Upper lobe of left lung (tissue), 6 donors: ENCODE measurements around the gene ZC3H18. TPM values are rescaled to one million over a fixed set of nuclear protein-coding genes. Genes with fewer than 3 reads are reported as not detected.

ENCODE experiments used
- ATAC-seq, 2 donors: fragments of 200-7000 bp; cut with Tn5 transposase; one replicate each; pipeline ENCODE4 v1.9.1; 2022; ENCODE audit warnings: mild to moderate bottlenecking in 2 of 2, moderate library complexity in 2 of 2; ENCODE audit not compliant: low FRiP score in 2 of 2
- DNase-seq, 2 donors: peaks; one replicate each; pipeline ENCODE4 v3.0.0-alpha.2; 2019 to 2020
- H3K27ac ChIP-seq, 4 donors: fragments of 200-600 bp; sonication (generic); one replicate each; pipeline ENCODE4 v1.5.1; 2016 to 2019
- H3K27me3 ChIP-seq, 4 donors: fragments of 200-600 bp; sonication (generic); one replicate each; pipeline ENCODE4 v1.5.1; 2017 to 2019
- H3K36me3 ChIP-seq, 4 donors: fragments of 200-600 bp; sonication (generic); one replicate each; pipeline ENCODE4 v1.5.1; 2016 to 2019
- H3K4me1 ChIP-seq, 4 donors: fragments of 200-600 bp; sonication (generic); one replicate each; pipeline ENCODE4 v1.5.1; 2018 to 2019
- H3K4me3 ChIP-seq, 4 donors: fragments of 200-600 bp; sonication (generic); one replicate each; pipeline ENCODE4 v1.5.1; 2017 to 2019; ENCODE audit warnings: mild to moderate bottlenecking in 2 of 4, moderate library complexity in 1 of 4
- H3K9me3 ChIP-seq, 4 donors: fragments of 200-600 bp; sonication (generic); one replicate each; pipeline ENCODE4 v1.5.1; 2018 to 2019
- EP300 ChIP-seq, 4 donors: sonication (generic); formaldehyde crosslinking; IDR thresholded peaks; one replicate each; pipeline ENCODE4 v1.5.1; 2017; ENCODE audit warnings: antibody characterized with exemption in 4 of 4, control low read depth in 2 of 4
- POLR2A ChIP-seq, 4 donors: fragments of 450-650 bp; IDR thresholded peaks; one replicate each; pipeline ENCODE4 v1.5.1; 2016 to 2017; ENCODE audit warnings: antibody characterized with exemption in 4 of 4, mild to moderate bottlenecking in 2 of 4
- POLR2AphosphoS5 ChIP-seq, 2 donors: sonication (generic); formaldehyde crosslinking; IDR thresholded peaks; one replicate each; pipeline ENCODE4 v1.5.1; 2017; ENCODE audit warnings: antibody characterized with exemption in 2 of 2
- WGBS, 2 donors: methylation state at CpG; one replicate each; pipeline ENCODE4 v1.1.5; 2017 to 2018; 5-methylcytosine and 5-hydroxymethylcytosine counted together
- total RNA-seq, 6 donors: library from RNA; depleted of rRNA in 4 of 6; stranded (reverse); fragments of >200 nt in 4 of 6; gene quantifications; one replicate each; pipeline versions ENCODE4 v1.1.0 to v1.2.1, GENCODE V29; 2016 to 2021
- TF ChIP-seq, protein P1 (sequence below), 6 experiments: fragments of 450-650 bp in 4 of 6; fragments of 200-600 bp in 2 of 6; sonication (generic) in 2 of 6; IDR thresholded peaks; one replicate each; pipeline ENCODE4 v1.5.1; 2016 to 2019; ENCODE audit warnings: antibody characterized with exemption in 6 of 6
- donor health status: DM: no; HTN: no; CAD: no; lungs with moderate emphysema.
- donor health status: DM: no; HTN: yes; CAD: no; lungs with severe emphysema.

ZC3H18 gene
- total RNA-seq, 6 donors from 2014 or later: 22.0 to 74.4 (median 45.5) TPM

DNA sequence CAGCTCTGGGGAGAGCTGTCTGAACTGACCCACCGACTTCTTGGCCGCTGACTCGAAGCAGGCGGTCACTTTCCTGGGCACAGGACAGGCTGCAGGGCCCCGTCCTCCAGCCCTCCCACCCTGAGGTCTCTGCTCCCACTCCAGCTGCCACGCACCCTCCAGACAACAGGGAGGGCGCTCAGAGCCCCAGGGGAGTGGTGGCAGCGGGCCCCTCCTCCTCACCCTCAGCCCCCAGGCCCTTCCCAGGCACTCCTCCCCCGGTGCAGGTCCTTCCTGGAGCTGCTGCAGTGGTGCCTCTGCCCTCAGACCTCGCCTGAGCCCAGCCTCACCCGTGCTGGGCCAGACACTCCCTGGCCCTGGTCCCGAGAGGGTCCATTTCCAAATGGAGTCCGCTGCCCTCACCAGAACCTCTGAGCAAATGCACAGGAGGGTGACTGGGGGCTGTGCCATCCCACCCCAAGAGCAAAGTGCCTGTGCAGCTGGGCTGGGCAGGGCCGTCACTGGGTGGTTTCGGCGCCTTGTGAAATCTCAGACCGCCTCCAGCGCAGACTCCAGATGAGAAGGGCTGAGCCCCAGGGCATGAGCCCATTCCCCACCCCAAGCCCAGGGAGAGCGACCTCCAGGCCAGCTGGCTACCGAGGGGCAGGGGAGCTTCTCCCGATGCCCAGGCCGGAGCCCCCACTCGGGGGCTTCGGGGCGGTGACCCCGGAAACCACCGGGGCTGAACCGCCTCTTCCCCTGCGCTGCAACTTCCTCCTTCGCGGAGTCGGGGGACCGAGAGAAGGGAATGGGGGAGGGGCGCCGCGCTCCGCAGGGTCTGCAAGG is 79.9 kb downstream of the ZC3H18 start:
- no peak for TF ChIP-seq EP300 (IDR thresholded peaks at IDR 0.05)
- TF ChIP-seq, protein P1, sequence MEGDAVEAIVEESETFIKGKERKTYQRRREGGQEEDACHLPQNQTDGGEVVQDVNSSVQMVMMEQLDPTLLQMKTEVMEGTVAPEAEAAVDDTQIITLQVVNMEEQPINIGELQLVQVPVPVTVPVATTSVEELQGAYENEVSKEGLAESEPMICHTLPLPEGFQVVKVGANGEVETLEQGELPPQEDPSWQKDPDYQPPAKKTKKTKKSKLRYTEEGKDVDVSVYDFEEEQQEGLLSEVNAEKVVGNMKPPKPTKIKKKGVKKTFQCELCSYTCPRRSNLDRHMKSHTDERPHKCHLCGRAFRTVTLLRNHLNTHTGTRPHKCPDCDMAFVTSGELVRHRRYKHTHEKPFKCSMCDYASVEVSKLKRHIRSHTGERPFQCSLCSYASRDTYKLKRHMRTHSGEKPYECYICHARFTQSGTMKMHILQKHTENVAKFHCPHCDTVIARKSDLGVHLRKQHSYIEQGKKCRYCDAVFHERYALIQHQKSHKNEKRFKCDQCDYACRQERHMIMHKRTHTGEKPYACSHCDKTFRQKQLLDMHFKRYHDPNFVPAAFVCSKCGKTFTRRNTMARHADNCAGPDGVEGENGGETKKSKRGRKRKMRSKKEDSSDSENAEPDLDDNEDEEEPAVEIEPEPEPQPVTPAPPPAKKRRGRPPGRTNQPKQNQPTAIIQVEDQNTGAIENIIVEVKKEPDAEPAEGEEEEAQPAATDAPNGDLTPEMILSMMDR (IDR thresholded peaks at IDR 0.05): no peak
- no peak for TF ChIP-seq POLR2A (IDR thresholded peaks at IDR 0.05)
- TF ChIP-seq POLR2AphosphoS5 (IDR thresholded peaks at IDR 0.05): no peak
- H3K9me3 ChIP-seq: no peaks in the 10 kb centered on the region
- H3K27me3 ChIP-seq: no peaks in the 10 kb centered on the region
- peak overlapping the region; percentile 87 to 97 (median 92) for H3K27ac ChIP-seq
- 4 to 17% methylated on average over 22 to 29 of the region's 37 CpGs for WGBS, 2 donors
- H3K4me1 ChIP-seq: peaks cover 16 to 47% (median 28%) of the 10 kb centered on the region in 4 donors
- peaks cover 0 to 37% (median 25%) of the 10 kb centered on the region in 4 donors for H3K36me3 ChIP-seq
- ATAC-seq (peak; percentile 12 to 73), DNase-seq (peak; percentile 59 to 78)
- peak overlapping the region; percentile 71 to 91 (median 86) for H3K4me3 ChIP-seq

- no peaks in the 10 kb centered on the region for H3K9me3 ChIP-seq
- no peak for TF ChIP-seq EP300 (IDR thresholded peaks at IDR 0.05)
- TF ChIP-seq, protein P1 (IDR thresholded peaks at IDR 0.05): no peak
- TF ChIP-seq POLR2A (IDR thresholded peaks at IDR 0.05): peak in 2 of 4 donors; percentile 26 to 76
- peak; percentile 59 to 71 for TF ChIP-seq POLR2AphosphoS5 (IDR thresholded peaks at IDR 0.05)
- DNase-seq (peak; percentile 91 to 96), ATAC-seq (peak; percentile 80 to 90)
- H3K27me3 ChIP-seq: no peaks in the 10 kb centered on the region
- H3K27ac ChIP-seq: peak within 1 kb of the TSS; percentile 87 to 97 (median 92)
- H3K4me1 ChIP-seq: peaks cover 16 to 47% (median 28%) of the 10 kb centered on the region in 4 donors
- peaks cover 0 to 40% (median 31%) of the 10 kb centered on the region in 4 donors for H3K36me3 ChIP-seq
- WGBS, 2 donors: 0% methylated on average over 10 to 22 of the region's 41 CpGs
- H3K4me3 ChIP-seq: peak within 1 kb of the TSS; percentile 71 to 91 (median 86)
Measured at GRCh38 chr16:88650749-88651275, 80.6 kb downstream of the ZC3H18 start, which contains the start of gene CYBA. TSS of gene CYBA (minus strand) at chr16:88651053. CDS start at chr16:88651013, 40 bp downstream.

DNA sequence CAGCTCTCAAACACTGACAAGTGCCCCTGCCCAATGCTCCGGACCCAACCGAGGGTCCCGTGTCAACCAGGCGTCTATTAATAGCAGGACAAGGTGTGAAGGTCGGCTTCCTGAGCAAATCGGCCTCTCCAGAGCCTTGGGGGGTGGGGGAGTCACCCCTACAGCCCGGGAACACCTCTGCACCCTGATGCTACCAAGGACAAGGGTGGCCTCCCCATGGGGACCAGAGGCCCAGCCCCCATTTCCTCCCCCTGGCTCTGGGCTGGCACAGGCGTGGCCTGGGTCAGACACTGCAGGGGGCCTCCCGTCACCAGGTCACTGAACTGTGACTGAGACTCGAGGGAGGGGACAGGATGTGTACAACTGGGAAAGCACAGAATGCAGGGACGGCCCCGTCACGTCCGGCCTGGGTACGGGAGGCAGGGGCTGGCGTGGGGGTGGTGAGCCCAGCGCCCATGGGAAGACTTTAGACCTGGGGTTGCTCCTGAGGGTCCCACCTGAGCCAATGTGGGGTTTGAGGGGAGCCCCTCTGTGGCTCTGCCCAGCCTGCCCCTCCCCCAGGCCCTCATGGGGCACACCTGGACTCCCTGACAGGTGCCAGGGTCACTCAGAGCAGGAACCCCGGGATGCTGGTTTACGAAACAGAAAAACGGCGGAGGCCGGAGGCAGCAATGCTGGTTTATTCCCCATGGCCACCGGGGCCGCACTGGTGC is 81.2 kb downstream of the ZC3H18 start:
- H3K36me3 ChIP-seq: peaks cover 0 to 40% (median 32%) of the 10 kb centered on the region in 4 donors
- H3K27me3 ChIP-seq: no peaks in the 10 kb centered on the region
- ATAC-seq: peak; percentile 28 to 62
- peak in 1 of 4 donors; percentile 44 for TF ChIP-seq POLR2A (IDR thresholded peaks at IDR 0.05)
- TF ChIP-seq, protein P1 (IDR thresholded peaks at IDR 0.05): no peak
- TF ChIP-seq EP300 (IDR thresholded peaks at IDR 0.05): peak in 2 of 4 donors; percentile 13 to 87
- TF ChIP-seq POLR2AphosphoS5 (IDR thresholded peaks at IDR 0.05): peak; percentile 76 to 86
- H3K27ac ChIP-seq: peak overlapping the region; percentile 87 to 97 (median 92)
- H3K9me3 ChIP-seq: no peaks in the 10 kb centered on the region
- 42% methylated on average over 22 of the region's 24 CpGs; no CpG with 5 or more reads in 1 of the 2 donors for WGBS, 2 donors
- H3K4me1 ChIP-seq: peaks cover 16 to 47% (median 28%) of the 10 kb centered on the region in 4 donors
- H3K4me3 ChIP-seq: peak overlapping the region in 3 of 4 donors; percentile 82 to 91 (median 90)
- peak; percentile 83 to 87 for DNase-seq

- Histone ChIP-seq H3K27me3 (no peaks in the 10 kb centered on the region), H3K9me3 (no peaks in the 10 kb centered on the region), H3K4me3 (no peak overlapping the region), H3K36me3 (peaks cover 0 to 47% (median 35%) of the 10 kb centered on the region in 4 donors), H3K4me1 (peaks cover 16 to 44% (median 28%) of the 10 kb centered on the region in 4 donors), H3K27ac (peak overlapping the region; percentile 87 to 97 (median 92))
- peak in 1 of 2 donors; percentile 79 for DNase-seq
- 76 to 86% methylated on average over 6 to 23 of the region's 29 CpGs for WGBS, 2 donors
- TF ChIP-seq POLR2A (IDR thresholded peaks at IDR 0.05): no peak
- TF ChIP-seq POLR2AphosphoS5 (IDR thresholded peaks at IDR 0.05): no peak
- no peak for TF ChIP-seq EP300 (IDR thresholded peaks at IDR 0.05)
- TF ChIP-seq, protein P1 (IDR thresholded peaks at IDR 0.05): no peak
- ATAC-seq: no peak
Measured at GRCh38 chr16:88651989-88652761, 82.0 kb downstream of the ZC3H18 start.
